Stimulated activated CD8-positive, alpha-beta memory T cell treated with anti-CD3 and anti-CD28 coated beads, Interleukin-2, amount 100 ng/mL, for 1 hour (primary cell): ENCODE data around the gene SLITRK1.

Experiments
- DNase-seq, 2 donors: peaks; one replicate each; pipeline ENCODE4 v3.0.0-alpha.2; 2020; ENCODE audit warnings: low read depth in 2 of 2

The SLITRK1 gene

DNA sequence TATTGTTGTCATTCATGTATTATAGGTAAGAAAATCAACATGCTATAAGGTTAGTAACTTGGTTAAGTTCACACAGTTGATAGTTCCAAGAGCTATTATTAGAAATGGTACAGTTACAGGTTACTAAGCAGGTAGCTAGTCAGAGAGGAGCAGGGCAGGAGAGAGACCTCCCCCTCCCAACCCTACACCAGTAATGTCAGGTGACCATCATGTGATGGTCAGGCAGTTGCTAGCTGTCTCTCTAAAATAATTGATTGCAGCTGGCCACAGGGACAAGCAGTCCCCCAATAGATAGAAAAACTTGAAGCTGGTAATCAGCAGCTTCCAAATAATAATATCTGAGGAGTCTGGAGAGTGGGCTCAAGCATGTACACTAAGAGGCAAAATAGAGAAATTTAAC lies 14.6 kb downstream of the SLITRK1 start:
- DNase-seq = no peak

DNA sequence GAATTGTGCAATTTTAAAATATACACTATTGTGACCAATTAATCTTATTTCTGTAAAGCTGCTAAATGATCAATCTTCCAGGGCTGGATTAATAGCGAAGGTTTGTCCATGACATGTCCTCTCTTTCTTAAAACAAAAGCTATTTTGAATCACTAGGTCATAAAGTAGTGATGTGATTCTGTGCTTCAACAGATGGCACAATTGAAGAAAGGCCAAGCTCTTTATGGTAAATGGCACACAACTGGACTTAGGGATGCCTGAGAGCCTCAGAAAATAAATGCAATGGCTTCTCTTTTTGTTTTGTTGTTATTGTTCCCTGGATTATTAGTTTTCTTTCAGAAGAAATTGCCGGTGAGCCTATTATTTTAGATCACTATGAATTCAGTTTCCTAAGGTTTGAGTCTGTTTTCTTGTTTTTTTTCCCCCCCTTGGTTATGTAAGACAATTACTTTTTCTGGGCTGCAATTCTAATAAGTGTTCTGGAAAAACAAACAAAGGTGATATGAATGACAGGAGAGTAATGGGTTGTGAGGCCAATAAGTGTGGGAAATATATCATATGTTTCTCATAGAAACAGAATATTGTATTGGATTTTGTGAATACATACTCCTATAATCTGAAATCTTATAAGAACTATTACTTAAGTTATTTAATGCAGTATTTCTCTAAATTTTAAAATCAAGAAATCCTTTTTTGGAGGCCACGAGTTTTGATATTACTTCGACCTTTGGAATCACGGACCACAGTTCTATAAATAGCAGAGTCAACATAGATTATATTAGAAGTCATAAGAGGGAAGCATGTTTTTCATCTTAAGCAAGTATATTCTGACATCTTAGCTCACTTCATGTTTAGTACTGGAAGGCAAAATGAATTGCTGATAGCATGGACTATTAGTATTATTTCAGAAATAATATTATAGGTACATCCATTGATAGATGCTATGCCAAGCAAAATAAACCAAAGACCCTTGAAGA lies 16.8 kb downstream of the SLITRK1 start:
- DNase-seq = no peak

- no peak for DNase-seq
Measured at GRCh38 chr13:83853771-83854170, 28.5 kb downstream of the SLITRK1 start.

DNA sequence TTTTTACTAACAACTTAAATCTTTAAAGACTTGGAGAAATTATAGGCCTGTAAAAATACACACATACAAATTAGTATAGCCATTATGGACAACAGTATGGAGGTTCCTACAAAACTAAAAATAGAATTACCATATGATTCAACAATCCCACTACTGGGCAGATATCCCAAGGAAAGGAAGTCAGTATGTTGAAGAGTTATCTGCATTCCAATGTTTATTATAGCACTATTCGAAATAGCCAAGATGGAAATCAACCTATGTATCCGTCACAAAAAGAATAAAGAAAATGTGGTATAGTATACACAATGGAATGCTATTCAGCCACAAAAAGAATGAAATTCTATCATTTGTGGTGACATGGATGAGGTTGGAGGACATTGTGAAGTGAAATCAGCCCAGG lies 37.2 kb downstream of the SLITRK1 start:
- no peak for DNase-seq

GRCh38 chr13:83839146-83839545 lies 43.1 kb downstream of the SLITRK1 start:
- no peak for DNase-seq

DNA sequence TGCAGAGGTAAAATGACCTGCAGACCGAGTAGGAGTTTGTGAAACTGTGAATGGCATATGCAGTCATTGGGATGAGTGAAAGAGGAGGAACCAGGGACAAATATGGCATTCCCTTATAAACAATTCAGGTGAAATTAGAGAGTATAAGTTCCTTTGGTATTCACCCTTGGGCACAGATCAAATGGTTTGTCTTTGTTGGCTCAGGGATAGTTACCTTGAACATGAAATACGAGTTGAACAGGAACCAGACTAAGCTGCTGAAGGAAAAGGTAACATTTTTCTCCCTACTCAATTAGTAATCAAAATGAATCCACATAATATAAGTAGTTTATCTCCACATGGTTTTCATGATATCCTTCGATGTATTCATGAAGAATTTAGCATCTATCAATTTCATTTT lies 50.5 kb downstream of the SLITRK1 start:
- no peak for DNase-seq

DNA sequence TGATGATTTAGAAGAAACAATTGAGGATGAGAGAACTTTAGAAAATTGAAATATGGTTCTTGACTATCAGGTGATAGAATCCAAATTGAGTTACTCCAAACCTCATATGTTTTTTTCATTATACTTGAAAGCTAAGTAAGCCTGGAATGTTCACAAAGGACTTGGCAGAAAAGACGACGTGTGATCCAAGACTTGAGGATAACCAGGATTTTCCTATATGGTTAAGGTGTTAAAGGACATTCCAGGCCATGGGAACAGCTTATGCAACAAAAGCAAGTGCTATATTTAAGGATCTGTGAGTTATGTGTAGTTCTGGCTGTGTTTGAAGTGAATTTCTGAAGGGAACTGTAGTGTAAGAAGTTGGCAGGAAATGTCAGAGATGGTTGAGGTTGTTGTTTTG lies 52.5 kb downstream of the SLITRK1 start:
- no peak for DNase-seq

- DNase-seq = no peak
Measured at GRCh38 chr13:83827338-83827737, 54.9 kb downstream of the SLITRK1 start.
